ENCODE data around the gene GIT2. TPM values are rescaled to one million over a fixed set of nuclear protein-coding genes. Genes with fewer than 3 reads are reported as not detected.
"Not testable (repeated sequence)": the region's sequence is repeated elsewhere in the genome, so short reads cannot be mapped to it uniquely, and the experiment has no call there.

GIT2 gene
- total RNA-seq, 1 donor from 2014 or later, result 37.6 TPM

DNA sequence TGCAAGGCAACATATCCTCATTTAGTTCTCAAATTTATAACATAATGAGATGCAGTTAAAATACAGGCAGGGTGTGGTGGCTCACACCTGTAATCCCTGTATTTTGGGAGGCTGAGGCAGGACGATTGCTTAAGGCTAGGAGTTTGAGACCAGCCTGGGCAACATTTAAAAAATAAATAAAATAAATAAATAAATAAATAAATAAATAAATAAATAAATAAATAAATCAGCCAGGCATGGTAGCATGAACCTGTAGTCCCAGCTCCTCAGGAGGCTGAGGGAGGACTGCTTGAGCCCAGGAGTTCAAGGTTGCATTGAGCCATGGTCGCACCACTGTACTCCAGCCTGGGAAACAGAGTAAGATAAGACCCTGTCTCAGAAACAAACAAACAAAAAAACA lies 56.7 kb downstream of the GIT2 start:
- Histone ChIP-seq H3K27ac (ENCODE audit: low read depth, low read length) (no peak overlapping the region), H3K4me1 (ENCODE audit: control insufficient read depth in 3 of 3, insufficient read depth in 3 of 3, low read length in 3 of 3) (no peaks in the 10 kb centered on the region), H3K9ac (ENCODE audit: low read depth in 1 of 3, low read length in 3 of 3) (no peak overlapping the region), H3K4me3 (ENCODE audit: low read length in 3 of 3) (no peak overlapping the region), H3K36me3 (ENCODE audit: control insufficient read depth in 3 of 3, insufficient read depth in 3 of 3, low read length in 3 of 3) (peaks cover 21 to 44% (median 41%) of the 10 kb centered on the region in 3 donors), H3K27me3 (ENCODE audit: control insufficient read depth in 3 of 3, insufficient read depth in 3 of 3, low read length in 3 of 3) (no peaks in the 10 kb centered on the region), H3K9me3 (ENCODE audit: control insufficient read depth in 3 of 3, low read length in 3 of 3) (no peaks in the 10 kb centered on the region)

- Histone ChIP-seq H3K4me1 (ENCODE audit: control insufficient read depth in 3 of 3, insufficient read depth in 3 of 3, low read length in 3 of 3) (no peaks in the 10 kb centered on the region), H3K4me3 (ENCODE audit: low read length in 3 of 3) (no peak overlapping the region), H3K9me3 (ENCODE audit: control insufficient read depth in 3 of 3, low read length in 3 of 3) (no peaks in the 10 kb centered on the region), H3K36me3 (ENCODE audit: control insufficient read depth in 3 of 3, insufficient read depth in 3 of 3, low read length in 3 of 3) (peaks cover 20 to 47% (median 40%) of the 10 kb centered on the region in 3 donors), H3K27me3 (ENCODE audit: control insufficient read depth in 3 of 3, insufficient read depth in 3 of 3, low read length in 3 of 3) (no peaks in the 10 kb centered on the region), H3K9ac (ENCODE audit: low read depth in 1 of 3, low read length in 3 of 3) (no peak overlapping the region), H3K27ac (ENCODE audit: low read depth, low read length) (no peak overlapping the region)
These were observed 57.2 kb downstream of the GIT2 start for GRCh38 chr12:109938947-109939346.

DNA sequence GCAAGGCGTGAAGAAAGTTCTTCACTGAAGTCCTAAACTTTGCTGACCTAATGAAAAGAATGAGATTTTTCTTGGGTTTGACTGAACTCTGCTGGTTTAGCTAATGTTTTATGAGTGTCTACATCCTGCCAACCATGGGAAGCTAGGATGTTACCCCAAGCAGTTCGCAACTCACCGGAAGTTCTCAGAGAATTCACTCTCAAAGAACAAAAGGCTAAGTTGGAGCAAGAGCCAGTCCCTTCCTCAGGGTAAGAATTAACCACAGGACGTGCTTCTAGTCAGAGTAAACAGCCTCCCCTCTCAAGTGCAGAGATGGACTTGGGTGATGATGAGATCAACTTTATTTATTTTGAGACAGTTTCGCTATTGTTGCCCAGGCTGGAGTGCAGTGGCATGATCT lies 58.8 kb downstream of the GIT2 start:
- H3K9ac ChIP-seq (ENCODE audit: low read depth in 1 of 3, low read length in 3 of 3), result no peak overlapping the region
- no peak overlapping the region for H3K4me3 ChIP-seq (ENCODE audit: low read length in 3 of 3)
- H3K4me1 ChIP-seq (ENCODE audit: control insufficient read depth in 3 of 3, insufficient read depth in 3 of 3, low read length in 3 of 3), result no peaks in the 10 kb centered on the region
- H3K36me3 ChIP-seq (ENCODE audit: control insufficient read depth in 3 of 3, insufficient read depth in 3 of 3, low read length in 3 of 3), result peaks cover 29 to 62% (median 52%) of the 10 kb centered on the region in 3 donors
- H3K27ac ChIP-seq (ENCODE audit: low read depth, low read length), result no peak overlapping the region
- no peaks in the 10 kb centered on the region for H3K9me3 ChIP-seq (ENCODE audit: control insufficient read depth in 3 of 3, low read length in 3 of 3)
- no peaks in the 10 kb centered on the region for H3K27me3 ChIP-seq (ENCODE audit: control insufficient read depth in 3 of 3, insufficient read depth in 3 of 3, low read length in 3 of 3)

DNA sequence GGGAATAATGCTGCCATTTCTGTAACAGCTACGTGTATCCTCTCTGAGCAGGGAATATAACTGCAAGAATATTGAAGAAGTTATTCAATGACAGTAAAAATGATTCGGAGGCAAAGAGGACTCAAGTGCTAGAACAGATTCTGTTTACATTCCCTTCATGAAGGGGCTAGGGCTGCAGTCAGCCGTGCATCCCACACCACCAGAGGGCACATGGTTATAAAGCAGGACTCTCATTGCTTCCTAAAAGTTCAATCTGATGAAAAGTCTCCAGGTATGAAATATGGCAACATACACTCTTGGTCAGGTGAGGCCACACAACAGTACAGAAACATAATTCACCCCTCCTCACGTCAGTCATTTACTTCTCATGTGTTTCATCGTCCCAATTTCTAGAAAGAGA lies 62.1 kb downstream of the GIT2 start:
- Histone ChIP-seq H3K9me3 (ENCODE audit: control insufficient read depth in 3 of 3, low read length in 3 of 3) (no peaks in the 10 kb centered on the region), H3K27ac (ENCODE audit: low read depth, low read length) (no peak overlapping the region), H3K4me3 (ENCODE audit: low read length in 3 of 3) (no peak overlapping the region), H3K9ac (ENCODE audit: low read depth in 1 of 3, low read length in 3 of 3) (no peak overlapping the region), H3K27me3 (ENCODE audit: control insufficient read depth in 3 of 3, insufficient read depth in 3 of 3, low read length in 3 of 3) (no peaks in the 10 kb centered on the region), H3K4me1 (ENCODE audit: control insufficient read depth in 3 of 3, insufficient read depth in 3 of 3, low read length in 3 of 3) (no peaks in the 10 kb centered on the region), H3K36me3 (ENCODE audit: control insufficient read depth in 3 of 3, insufficient read depth in 3 of 3, low read length in 3 of 3) (peaks cover 49 to 72% (median 71%) of the 10 kb centered on the region in 3 donors)

DNA sequence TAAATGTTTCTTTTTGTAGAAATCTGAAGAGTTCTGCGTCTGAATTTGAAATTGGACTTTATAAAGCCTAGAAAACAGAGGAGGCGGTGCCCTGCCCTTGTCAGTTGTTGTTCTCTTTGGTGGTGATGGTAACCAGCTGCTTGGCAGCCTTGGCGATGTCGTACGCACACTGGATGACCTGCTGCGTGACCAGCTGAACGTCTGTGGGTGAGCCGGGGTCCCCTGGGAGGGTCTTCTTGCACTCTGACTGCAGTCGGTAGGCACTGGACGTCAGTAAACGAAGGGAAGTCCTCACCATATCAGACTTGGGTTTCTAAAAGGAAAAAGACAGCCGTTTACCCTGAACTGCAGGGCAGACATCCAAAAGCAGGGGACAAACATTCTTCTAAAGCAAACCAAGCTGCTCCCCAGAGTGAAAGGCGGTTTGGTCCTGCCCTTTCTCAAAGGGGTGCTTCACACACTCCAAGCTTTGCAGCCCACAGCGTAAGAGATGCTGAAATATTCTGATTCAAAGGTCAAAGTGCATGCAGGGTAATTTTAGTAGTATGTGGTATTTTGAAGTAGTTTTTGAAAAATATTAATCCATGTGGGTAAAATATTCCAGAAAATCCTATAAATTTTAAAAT lies 63.2 kb downstream of the GIT2 start:
- H3K36me3 ChIP-seq (ENCODE audit: control insufficient read depth in 3 of 3, insufficient read depth in 3 of 3, low read length in 3 of 3), result peaks cover 39 to 66% (median 61%) of the 10 kb centered on the region in 3 donors
- no peaks in the 10 kb centered on the region for H3K9me3 ChIP-seq (ENCODE audit: control insufficient read depth in 3 of 3, low read length in 3 of 3)
- no peak overlapping the region for H3K9ac ChIP-seq (ENCODE audit: low read depth in 1 of 3, low read length in 3 of 3)
- H3K27me3 ChIP-seq (ENCODE audit: control insufficient read depth in 3 of 3, insufficient read depth in 3 of 3, low read length in 3 of 3), result no peaks in the 10 kb centered on the region
- peaks cover 4 to 6% (median 5%) of the 10 kb centered on the region in 3 donors for H3K4me1 ChIP-seq (ENCODE audit: control insufficient read depth in 3 of 3, insufficient read depth in 3 of 3, low read length in 3 of 3)
- H3K27ac ChIP-seq (ENCODE audit: low read depth, low read length), result no peak overlapping the region
- H3K4me3 ChIP-seq (ENCODE audit: low read length in 3 of 3), result no peak overlapping the region

DNA sequence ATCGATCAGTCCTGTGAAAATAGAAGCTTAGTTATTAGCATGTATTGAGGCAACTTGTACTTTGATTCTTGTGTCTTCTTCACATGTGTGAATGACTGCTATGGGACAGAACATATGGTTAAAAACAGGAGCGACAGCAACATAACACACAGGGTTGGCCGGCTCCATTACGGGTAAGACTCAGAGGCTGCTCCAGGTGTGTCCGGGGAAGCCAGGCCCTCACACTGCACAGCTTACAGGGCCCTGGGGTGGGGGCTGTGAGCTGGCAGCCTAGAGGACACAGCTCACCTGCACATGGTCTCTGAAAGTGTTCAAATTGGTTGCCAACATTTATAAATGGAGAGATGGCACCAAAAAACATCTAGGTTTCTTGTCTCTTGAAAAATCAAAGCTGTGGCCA lies 65.0 kb downstream of the GIT2 start:
- no peaks in the 10 kb centered on the region for H3K27me3 ChIP-seq (ENCODE audit: control insufficient read depth in 3 of 3, insufficient read depth in 3 of 3, low read length in 3 of 3)
- H3K9me3 ChIP-seq (ENCODE audit: control insufficient read depth in 3 of 3, low read length in 3 of 3), result no peaks in the 10 kb centered on the region
- peaks cover 40 to 52% (median 49%) of the 10 kb centered on the region in 3 donors for H3K36me3 ChIP-seq (ENCODE audit: control insufficient read depth in 3 of 3, insufficient read depth in 3 of 3, low read length in 3 of 3)
- H3K27ac ChIP-seq (ENCODE audit: low read depth, low read length), result no peak overlapping the region
- H3K4me1 ChIP-seq (ENCODE audit: control insufficient read depth in 3 of 3, insufficient read depth in 3 of 3, low read length in 3 of 3), result peaks cover 5 to 11% (median 9%) of the 10 kb centered on the region in 3 donors
- no peak overlapping the region for H3K4me3 ChIP-seq (ENCODE audit: low read length in 3 of 3)
- no peak overlapping the region for H3K9ac ChIP-seq (ENCODE audit: low read depth in 1 of 3, low read length in 3 of 3)

DNA sequence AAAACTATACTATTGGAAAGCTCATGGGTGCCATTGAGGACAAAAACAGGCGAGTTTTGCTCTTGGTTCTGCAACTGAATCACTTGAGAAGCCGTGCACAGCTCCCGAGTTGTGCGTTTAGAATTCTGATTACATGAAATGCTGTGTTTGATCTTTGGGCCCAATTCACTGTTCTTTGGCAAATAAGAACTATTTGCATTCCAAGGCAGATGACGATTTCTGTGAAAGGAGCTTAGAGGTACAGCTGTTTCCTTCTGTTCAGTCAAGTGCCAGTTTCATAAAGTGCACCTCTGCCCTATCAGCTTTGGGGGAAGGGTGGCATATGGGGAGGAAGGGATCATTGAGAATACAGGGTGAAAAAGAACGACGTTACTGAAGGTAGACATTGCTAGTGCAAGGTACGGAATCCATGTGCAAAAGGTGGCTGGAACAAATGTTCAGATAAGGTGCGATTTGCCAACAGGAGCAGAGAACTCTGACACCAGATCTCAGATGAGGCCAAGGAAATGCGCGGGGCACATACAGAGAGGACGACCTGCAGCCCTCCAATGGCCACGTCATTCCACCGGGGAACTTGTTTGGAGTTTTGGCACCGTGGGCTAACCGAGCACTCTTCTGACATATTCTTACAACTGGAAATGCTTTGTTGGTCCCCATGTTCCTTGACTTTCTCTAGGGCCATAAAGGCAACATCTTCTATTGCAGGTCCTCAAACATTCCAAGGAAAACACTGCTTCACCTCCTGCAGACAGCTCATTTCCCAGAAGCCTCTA lies 66.0 kb downstream of the GIT2 start:
- no peak overlapping the region for H3K27ac ChIP-seq (ENCODE audit: low read depth, low read length)
- H3K9ac ChIP-seq (ENCODE audit: low read depth in 1 of 3, low read length in 3 of 3), result no peak overlapping the region
- no peaks in the 10 kb centered on the region for H3K27me3 ChIP-seq (ENCODE audit: control insufficient read depth in 3 of 3, insufficient read depth in 3 of 3, low read length in 3 of 3)
- no peaks in the 10 kb centered on the region for H3K9me3 ChIP-seq (ENCODE audit: control insufficient read depth in 3 of 3, low read length in 3 of 3)
- H3K36me3 ChIP-seq (ENCODE audit: control insufficient read depth in 3 of 3, insufficient read depth in 3 of 3, low read length in 3 of 3), result peaks cover 36 to 47% (median 43%) of the 10 kb centered on the region in 3 donors
- H3K4me1 ChIP-seq (ENCODE audit: control insufficient read depth in 3 of 3, insufficient read depth in 3 of 3, low read length in 3 of 3), result peaks cover 5 to 11% (median 9%) of the 10 kb centered on the region in 3 donors
- H3K4me3 ChIP-seq (ENCODE audit: low read length in 3 of 3), result no peak overlapping the region

DNA sequence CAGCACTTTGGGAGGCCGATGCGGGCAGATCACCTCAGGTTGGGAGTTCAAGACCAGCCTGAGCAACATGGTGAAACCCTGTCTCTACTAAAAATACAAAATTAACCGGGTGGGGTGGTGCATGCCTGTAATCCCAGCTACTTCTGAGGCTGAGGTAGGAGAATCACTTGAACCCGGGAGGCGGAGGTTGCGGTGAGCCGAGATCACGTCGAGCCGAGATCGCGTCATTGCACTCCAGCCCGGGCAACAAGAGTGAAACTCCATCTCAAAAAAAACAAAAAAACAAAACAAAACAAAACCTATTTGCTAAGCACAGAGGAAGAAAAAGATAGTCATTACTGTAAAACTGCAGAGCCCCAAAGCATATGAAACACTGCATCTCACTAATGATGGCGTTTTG lies 66.8 kb downstream of the GIT2 start:
- Histone ChIP-seq H3K36me3 (ENCODE audit: control insufficient read depth in 3 of 3, insufficient read depth in 3 of 3, low read length in 3 of 3) (peaks cover 36 to 44% (median 43%) of the 10 kb centered on the region in 3 donors), H3K4me1 (ENCODE audit: control insufficient read depth in 3 of 3, insufficient read depth in 3 of 3, low read length in 3 of 3) (peaks cover 5 to 11% (median 9%) of the 10 kb centered on the region in 3 donors)
- H3K27ac ChIP-seq (ENCODE audit: low read depth, low read length); H3K4me3 ChIP-seq (ENCODE audit: low read length in 3 of 3); H3K27me3 ChIP-seq (ENCODE audit: control insufficient read depth in 3 of 3, insufficient read depth in 3 of 3, low read length in 3 of 3); H3K9ac ChIP-seq (ENCODE audit: low read depth in 1 of 3, low read length in 3 of 3); H3K9me3 ChIP-seq (ENCODE audit: control insufficient read depth in 3 of 3, low read length in 3 of 3): not testable (repeated sequence)

DNA sequence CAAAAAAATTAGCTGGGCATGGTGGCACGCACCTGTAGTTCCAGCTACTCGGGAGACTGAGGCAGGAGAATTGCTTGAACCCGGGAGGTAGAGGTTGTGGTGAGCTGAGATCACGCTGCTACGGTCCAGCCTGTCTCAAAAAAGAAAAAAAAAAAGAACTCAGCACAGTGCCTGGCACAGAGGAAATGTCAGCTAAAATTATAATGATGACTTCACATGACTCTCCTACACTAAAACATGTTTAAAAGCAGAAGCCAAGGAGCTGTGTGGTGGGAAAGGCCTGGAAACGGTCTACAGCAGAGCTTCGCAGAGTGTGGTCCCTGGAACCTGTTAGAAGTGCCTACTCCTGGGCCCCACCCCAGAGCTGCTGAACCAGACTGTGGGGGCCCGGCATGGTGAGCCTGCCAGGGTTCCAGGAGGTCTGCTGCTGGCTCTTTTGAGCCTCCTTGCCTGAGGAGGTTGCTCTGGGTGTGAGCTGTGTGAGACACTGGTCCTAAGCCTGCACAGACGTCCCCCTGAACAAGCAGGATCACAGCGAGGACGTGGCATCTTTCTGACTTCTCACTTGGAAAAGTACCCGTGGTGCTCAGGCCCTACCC lies 68.0 kb downstream of the GIT2 start:
- H3K36me3 ChIP-seq (ENCODE audit: control insufficient read depth in 3 of 3, insufficient read depth in 3 of 3, low read length in 3 of 3), result peaks cover 31 to 38% (median 33%) of the 10 kb centered on the region in 3 donors
- H3K4me3 ChIP-seq (ENCODE audit: low read length in 3 of 3), result no peak overlapping the region
- H3K27ac ChIP-seq (ENCODE audit: low read depth, low read length), result no peak overlapping the region
- H3K9ac ChIP-seq (ENCODE audit: low read depth in 1 of 3, low read length in 3 of 3), result peak overlapping the region in 1 of 3 donors; percentile 33
- peaks cover 5 to 11% (median 9%) of the 10 kb centered on the region in 3 donors for H3K4me1 ChIP-seq (ENCODE audit: control insufficient read depth in 3 of 3, insufficient read depth in 3 of 3, low read length in 3 of 3)
- no peaks in the 10 kb centered on the region for H3K27me3 ChIP-seq (ENCODE audit: control insufficient read depth in 3 of 3, insufficient read depth in 3 of 3, low read length in 3 of 3)
- no peaks in the 10 kb centered on the region for H3K9me3 ChIP-seq (ENCODE audit: control insufficient read depth in 3 of 3, low read length in 3 of 3)

GRCh38 chr12:109927622-109928021 lies 68.5 kb downstream of the GIT2 start:
- H3K4me1 ChIP-seq (ENCODE audit: control insufficient read depth in 3 of 3, insufficient read depth in 3 of 3, low read length in 3 of 3), result peaks cover 5 to 11% (median 9%) of the 10 kb centered on the region in 3 donors
- peaks cover 25 to 33% (median 28%) of the 10 kb centered on the region in 3 donors for H3K36me3 ChIP-seq (ENCODE audit: control insufficient read depth in 3 of 3, insufficient read depth in 3 of 3, low read length in 3 of 3)
- no peaks in the 10 kb centered on the region for H3K27me3 ChIP-seq (ENCODE audit: control insufficient read depth in 3 of 3, insufficient read depth in 3 of 3, low read length in 3 of 3)
- H3K4me3 ChIP-seq (ENCODE audit: low read length in 3 of 3), result no peak overlapping the region
- H3K27ac ChIP-seq (ENCODE audit: low read depth, low read length), result no peak overlapping the region
- H3K9ac ChIP-seq (ENCODE audit: low read depth in 1 of 3, low read length in 3 of 3), result no peak overlapping the region
- no peaks in the 10 kb centered on the region for H3K9me3 ChIP-seq (ENCODE audit: control insufficient read depth in 3 of 3, low read length in 3 of 3)

Measured in skeletal muscle tissue (tissue), 4 donors.